ENCODE measurements around the gene POMT2.

POMT2 gene

GRCh38 chr14:77276295-77276935 lies 44.3 kb downstream of the POMT2 start:
- DNase-seq (ENCODE audit: extremely low spot score) = no peak
- no peak for TF ChIP-seq CTCF (IDR thresholded peaks at IDR 0.05; ENCODE audit: control extremely low read depth, extremely low read depth, low read depth, missing control alignments)
- ChIA-PET CTCF (interaction anchor here (1.2 to 1.4 kb wide), 2 partner anchors 39 to 40 kb away, joined by 3 read pairs; no protein-coding TSS in a partner anchor), POLR2A (no interaction called here)

GRCh38 chr14:77275601-77276017 lies 45.1 kb downstream of the POMT2 start:
- POLR2A ChIA-PET = no interaction called here
- CTCF ChIA-PET = no interaction called here
- TF ChIP-seq CTCF (IDR thresholded peaks at IDR 0.05; ENCODE audit: control extremely low read depth, extremely low read depth, low read depth, missing control alignments) = no peak
- no peak for DNase-seq (ENCODE audit: extremely low spot score)

GRCh38 chr14:77275041-77275580 lies 45.6 kb downstream of the POMT2 start:
- CTCF ChIA-PET = no interaction called here
- DNase-seq (ENCODE audit: extremely low spot score) = no peak
- no peak for TF ChIP-seq CTCF (IDR thresholded peaks at IDR 0.05; ENCODE audit: control extremely low read depth, extremely low read depth, low read depth, missing control alignments)
- POLR2A ChIA-PET = no interaction called here

DNA sequence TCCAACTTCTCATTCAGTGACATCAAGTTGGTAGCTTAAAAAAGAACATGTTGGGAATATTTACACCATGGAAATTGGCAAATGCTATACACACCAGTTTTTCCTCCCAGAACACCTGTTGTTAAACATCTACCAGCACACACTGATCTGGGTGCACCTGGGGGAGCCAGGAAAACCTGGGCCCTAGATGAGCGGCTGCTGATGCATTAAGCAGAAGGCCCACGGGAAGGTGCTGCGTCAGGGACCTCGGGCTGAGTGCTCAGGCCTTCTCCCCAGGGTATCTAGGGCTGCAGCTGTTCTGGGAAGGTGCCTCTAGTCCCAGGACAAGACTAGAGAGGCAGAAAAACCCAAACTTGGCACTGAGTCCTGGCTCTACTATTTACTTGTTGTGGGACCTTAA lies 46.9 kb downstream of the POMT2 start:
- ChIA-PET POLR2A (no interaction called here), CTCF (no interaction called here)
- no peak for DNase-seq (ENCODE audit: extremely low spot score)
- no peak for TF ChIP-seq CTCF (IDR thresholded peaks at IDR 0.05; ENCODE audit: control extremely low read depth, extremely low read depth, low read depth, missing control alignments)

- DNase-seq (ENCODE audit: extremely low spot score) = no peak
- ChIA-PET CTCF (interaction anchor here (1.3 kb wide), 1 partner anchor 11 kb away, joined by 5 read pairs; no protein-coding TSS in a partner anchor), POLR2A (no interaction called here)
- TF ChIP-seq CTCF (IDR thresholded peaks at IDR 0.05; ENCODE audit: control extremely low read depth, extremely low read depth, low read depth, missing control alignments) = no peak
These were observed 48.4 kb downstream of the POMT2 start for GRCh38 chr14:77272261-77272660.

DNA sequence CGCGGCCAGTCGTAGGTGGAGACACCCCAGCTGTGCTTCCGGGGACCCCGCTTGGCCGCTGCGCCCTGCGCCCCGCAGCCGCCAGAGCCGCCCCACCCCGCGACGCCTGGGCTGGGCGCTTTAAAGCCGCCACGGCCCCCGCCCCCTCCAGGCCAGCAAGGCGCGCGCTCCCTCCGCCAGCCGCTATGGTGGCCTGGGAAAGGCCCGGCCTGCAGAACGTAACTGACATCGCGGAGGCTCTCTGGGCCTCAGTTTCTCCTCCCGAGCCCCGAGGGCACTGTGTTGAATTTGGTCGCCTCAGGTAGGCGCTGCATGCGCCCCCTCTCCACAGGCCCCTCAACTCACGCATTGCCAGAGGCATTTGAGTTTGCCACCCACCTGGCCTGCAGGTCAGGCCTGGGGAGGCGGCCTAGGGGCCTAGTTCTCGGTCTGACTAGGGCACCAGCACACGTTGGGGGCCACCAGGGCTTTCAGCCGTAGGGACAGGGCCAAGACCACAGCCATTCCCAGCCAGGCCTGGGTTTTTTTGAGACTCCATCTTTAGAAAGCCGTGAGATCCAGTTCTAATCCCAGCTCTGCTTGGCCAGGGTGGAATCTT lies 49.5 kb downstream of the POMT2 start, which contains the start of gene NGB:
Gene NGB (minus strand): TSS at position 94 of the 598 bp plus-strand sequence. CDS start 269 bp downstream, outside the sequence.
- POLR2A ChIA-PET = no interaction called here
- no peak for DNase-seq (ENCODE audit: extremely low spot score)
- CTCF ChIA-PET = no interaction called here
- TF ChIP-seq CTCF (IDR thresholded peaks at IDR 0.05; ENCODE audit: control extremely low read depth, extremely low read depth, low read depth, missing control alignments) = no peak

Measured in GM10248 (cell line).